GM06990 (cell line): Measurements from ENCODE around the gene HRC.

Experiments used
- DNase-seq: peaks from one replicate; pipeline ENCODE4 v3.0.0-alpha.2; 2011; ENCODE audit not compliant: insufficient read length; ENCODE audit errors: extremely low read depth
- H3K27me3 ChIP-seq: replicated peaks from 2 replicates; pipeline ENCODE4 v1.6.0; 2011; ENCODE audit warnings: low read length; ENCODE audit not compliant: control insufficient read depth, insufficient read depth
- H3K36me3 ChIP-seq: 2 replicates; pipeline ENCODE4 v1.5.1; 2011; ENCODE audit warnings: low read length; ENCODE audit not compliant: control insufficient read depth, insufficient read depth
- H3K4me3 ChIP-seq: replicated peaks from 2 replicates; pipeline ENCODE4 v1.5.1; 2011; ENCODE audit warnings: low read depth, mild to moderate bottlenecking, control low read depth, low read length
- TF ChIP-seq, protein P1 (sequence below): IDR thresholded peaks from 2 replicates; pipeline ENCODE4 v1.5.1; 2011; ENCODE audit warnings: low read length, control low read depth, mild to moderate bottlenecking, inconsistent platforms; ENCODE audit not compliant: insufficient read depth, poor library complexity, severe bottlenecking

HRC gene

GRCh38 chr19:49193822-49194394, 38.7 kb upstream of the HRC start:
- TF ChIP-seq, protein P1, sequence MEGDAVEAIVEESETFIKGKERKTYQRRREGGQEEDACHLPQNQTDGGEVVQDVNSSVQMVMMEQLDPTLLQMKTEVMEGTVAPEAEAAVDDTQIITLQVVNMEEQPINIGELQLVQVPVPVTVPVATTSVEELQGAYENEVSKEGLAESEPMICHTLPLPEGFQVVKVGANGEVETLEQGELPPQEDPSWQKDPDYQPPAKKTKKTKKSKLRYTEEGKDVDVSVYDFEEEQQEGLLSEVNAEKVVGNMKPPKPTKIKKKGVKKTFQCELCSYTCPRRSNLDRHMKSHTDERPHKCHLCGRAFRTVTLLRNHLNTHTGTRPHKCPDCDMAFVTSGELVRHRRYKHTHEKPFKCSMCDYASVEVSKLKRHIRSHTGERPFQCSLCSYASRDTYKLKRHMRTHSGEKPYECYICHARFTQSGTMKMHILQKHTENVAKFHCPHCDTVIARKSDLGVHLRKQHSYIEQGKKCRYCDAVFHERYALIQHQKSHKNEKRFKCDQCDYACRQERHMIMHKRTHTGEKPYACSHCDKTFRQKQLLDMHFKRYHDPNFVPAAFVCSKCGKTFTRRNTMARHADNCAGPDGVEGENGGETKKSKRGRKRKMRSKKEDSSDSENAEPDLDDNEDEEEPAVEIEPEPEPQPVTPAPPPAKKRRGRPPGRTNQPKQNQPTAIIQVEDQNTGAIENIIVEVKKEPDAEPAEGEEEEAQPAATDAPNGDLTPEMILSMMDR, result no peak
- no peaks in the 10 kb centered on the region for H3K36me3 ChIP-seq
- H3K27me3 ChIP-seq, result no peaks in the 10 kb centered on the region; the same call in 1 of the 2 replicates
- DNase-seq, result no peak
- no peak overlapping the region for H3K4me3 ChIP-seq

DNA sequence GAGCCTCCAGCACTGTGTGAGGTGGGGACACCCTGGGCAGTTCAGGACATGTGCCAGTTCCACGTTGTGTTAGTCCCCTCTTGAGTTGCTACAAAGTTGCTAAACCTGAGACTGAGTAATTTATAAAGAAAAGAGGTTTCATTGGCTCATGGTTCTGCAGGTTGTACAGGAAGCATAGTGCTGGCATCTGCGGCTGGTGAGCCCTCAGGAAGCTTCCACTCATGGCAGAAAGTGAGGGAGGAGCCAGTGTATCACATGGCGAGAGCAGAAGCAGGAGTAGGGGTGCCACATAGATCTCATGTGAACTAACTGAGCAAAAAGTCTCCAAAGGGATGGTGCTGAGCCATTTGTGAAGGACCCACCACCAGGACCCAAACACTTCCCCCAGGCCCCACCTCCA, 35.6 kb upstream of the HRC start:
- TF ChIP-seq, protein P1, result no peak
- no peak for DNase-seq
- H3K4me3 ChIP-seq, result no peak overlapping the region
- no peaks in the 10 kb centered on the region for H3K27me3 ChIP-seq
- no peaks in the 10 kb centered on the region for H3K36me3 ChIP-seq

- no peaks in the 10 kb centered on the region for H3K27me3 ChIP-seq
- no peaks in the 10 kb centered on the region for H3K36me3 ChIP-seq
- H3K4me3 ChIP-seq, result no peak overlapping the region
- DNase-seq, result no peak
- TF ChIP-seq, protein P1, result no peak
Observed at GRCh38 chr19:49189259-49189658, 34.1 kb upstream of the HRC start.

DNA sequence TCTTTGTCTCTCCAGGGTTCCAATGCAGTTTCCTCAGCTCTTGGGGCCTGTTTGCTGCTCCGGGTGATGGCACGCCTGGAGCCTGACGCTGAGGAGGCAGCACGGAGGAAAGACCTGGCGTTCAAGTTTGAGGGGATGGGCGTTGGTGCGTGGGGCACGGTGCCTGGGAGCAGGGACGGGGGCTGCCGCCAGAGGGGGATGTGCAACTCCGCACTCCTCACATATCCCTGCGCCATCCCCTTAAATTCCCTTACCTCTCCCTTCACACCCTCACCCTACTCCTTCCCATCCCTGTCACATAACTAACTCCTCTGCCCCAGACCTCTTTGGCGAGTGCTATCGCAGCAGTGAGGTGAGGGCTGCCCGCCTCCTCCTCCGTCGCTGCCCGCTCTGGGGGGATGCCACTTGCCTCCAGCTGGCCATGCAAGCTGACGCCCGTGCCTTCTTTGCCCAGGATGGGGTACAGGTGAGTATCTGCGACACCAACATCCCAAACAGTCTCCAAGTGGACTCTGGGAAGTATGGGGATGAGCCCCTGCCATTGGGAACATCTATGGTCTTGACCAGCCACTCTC, 33.5 kb upstream of the HRC start:
- Histone ChIP-seq H3K36me3 (no peaks in the 10 kb centered on the region), H3K27me3 (no peaks in the 10 kb centered on the region), H3K4me3 (no peak overlapping the region)
- TF ChIP-seq, protein P1, result no peak
- no peak for DNase-seq

DNA sequence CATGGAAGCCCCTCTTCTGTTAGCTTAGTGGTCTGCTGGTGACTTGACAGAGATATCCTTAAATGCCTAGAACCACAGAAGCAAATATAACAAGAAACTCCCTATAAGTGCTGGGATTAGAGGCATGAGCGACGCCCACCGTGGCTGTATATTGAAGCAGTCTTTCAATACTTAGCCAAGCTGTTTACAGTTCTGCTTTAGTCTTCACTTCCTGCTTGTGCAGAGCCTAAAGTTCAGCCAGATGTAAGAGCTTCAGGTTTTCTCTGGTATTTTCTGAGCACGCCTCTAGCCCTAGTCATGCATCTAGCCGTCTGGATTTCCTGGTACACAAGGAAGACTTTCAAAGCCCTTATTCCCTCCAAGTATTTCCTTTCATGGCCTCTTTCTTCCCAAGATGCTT, 30.9 kb upstream of the HRC start:
- H3K36me3 ChIP-seq, result no peaks in the 10 kb centered on the region
- no peaks in the 10 kb centered on the region for H3K27me3 ChIP-seq
- no peak for DNase-seq
- TF ChIP-seq, protein P1, result no peak
- H3K4me3 ChIP-seq, result no peak overlapping the region
